MM.1S (cell line): ENCODE results near the gene PKP4.

Experiments used
- DNase-seq: peaks from one replicate; pipeline ENCODE4 v3.0.0-alpha.2; 2015
- H2AFZ ChIP-seq: fragments of 300-600 bp; sonication (generic); 2 replicates; pipeline ENCODE4 v1.6.0; 2016; ENCODE audit warnings: antibody characterized with exemption, low read length
- H3F3A ChIP-seq: fragments of 300-600 bp; sonication (generic); 2 replicates; pipeline ENCODE4 v1.6.1; 2016; ENCODE audit warnings: mild to moderate bottlenecking, antibody characterized with exemption, low read length, moderate library complexity, mixed read lengths; ENCODE audit not compliant: insufficient read depth
- H3K27ac ChIP-seq: fragments of 300-600 bp; sonication (generic); 2 replicates; pipeline ENCODE4 v1.5.1; 2016; ENCODE audit warnings: mild to moderate bottlenecking, low read length
- H3K27me3 ChIP-seq: fragments of 300-600 bp; sonication (generic); replicated peaks from 2 replicates; pipeline ENCODE4 v1.6.0; 2016; ENCODE audit warnings: low read length; ENCODE audit not compliant: insufficient read depth
- H3K36me3 ChIP-seq: fragments of 300-600 bp; sonication (generic); replicated peaks from 2 replicates; pipeline ENCODE4 v1.6.1; 2016; ENCODE audit warnings: mild to moderate bottlenecking, low read length, mixed read lengths; ENCODE audit not compliant: insufficient read depth
- H3K4me1 ChIP-seq: fragments of 300-600 bp; sonication (generic); 2 replicates; pipeline ENCODE4 v1.6.1; 2016; ENCODE audit warnings: low read length, mixed read lengths
- H3K4me2 ChIP-seq: fragments of 300-600 bp; sonication (generic); 2 replicates; pipeline ENCODE4 v1.6.0; 2016; ENCODE audit warnings: low read depth, low read length
- H3K4me3 ChIP-seq: fragments of 300-600 bp; sonication (generic); 2 replicates; pipeline ENCODE4 v1.5.1; 2016; ENCODE audit warnings: low read length, mixed read lengths
- H3K79me2 ChIP-seq: fragments of 300-600 bp; sonication (generic); 2 replicates; pipeline ENCODE4 v1.6.1; 2016; ENCODE audit warnings: mixed run types, low read length, mixed read lengths
- H3K9ac ChIP-seq: fragments of 300-600 bp; sonication (generic); 2 replicates; pipeline ENCODE4 v1.6.1; 2016; ENCODE audit warnings: low read length, mixed read lengths
- H3K9me2 ChIP-seq: fragments of 300-600 bp; sonication (generic); replicated peaks from 2 replicates; pipeline ENCODE4 v1.6.1; 2016; ENCODE audit warnings: mild to moderate bottlenecking, low read length, mixed read lengths; ENCODE audit not compliant: insufficient read depth
- H3K9me3 ChIP-seq: fragments of 300-600 bp; sonication (generic); replicated peaks from 2 replicates; pipeline ENCODE4 v1.6.1; 2016; ENCODE audit warnings: mild to moderate bottlenecking, low read length, mixed read lengths; ENCODE audit not compliant: insufficient read depth
- H4K20me1 ChIP-seq: fragments of 300-600 bp; sonication (generic); 2 replicates; pipeline ENCODE4 v1.6.1; 2016; ENCODE audit warnings: mild to moderate bottlenecking, low read length, moderate library complexity, mixed read lengths; ENCODE audit not compliant: insufficient read depth
- EZH2 ChIP-seq: fragments of 300-600 bp; sonication (generic); optimal IDR thresholded peaks from 2 replicates; pipeline ENCODE3; 2017; ENCODE audit warnings: low read depth, mild to moderate bottlenecking, antibody characterized with exemption, low read length, mixed read lengths
- EZH2phosphoT487 ChIP-seq: fragments of 300-600 bp; sonication (generic); IDR thresholded peaks from 2 replicates; pipeline ENCODE4 v1.6.1; 2018; ENCODE audit warnings: antibody characterized with exemption, low read length
- TF ChIP-seq, protein P1 (sequence below): fragments of 300-600 bp; sonication (generic); IDR thresholded peaks from 2 replicates; pipeline ENCODE4 v1.5.1; 2016; ENCODE audit warnings: antibody characterized with exemption, low read length, mixed read lengths

PKP4 gene

GRCh38 chr2:158478816-158479215 is 22.1 kb downstream of the PKP4 start:
- DNase-seq = no peak
- Histone ChIP-seq H3K9ac (no peak overlapping the region), H3K4me1 (peaks cover 15% of the 10 kb centered on the region), H2AFZ (no peak overlapping the region), H3K27ac (no peak overlapping the region), H3K9me3 (no peaks in the 10 kb centered on the region), H3K4me3 (no peak overlapping the region), H3K9me2 (no peaks in the 10 kb centered on the region), H3K27me3 (no peaks in the 10 kb centered on the region), H3K79me2 (peaks cover 18% of the 10 kb centered on the region), H3K36me3 (no peaks in the 10 kb centered on the region; the same call in 1 of the 2 replicates), H3F3A (no peaks in the 10 kb centered on the region), H4K20me1 (no peaks in the 10 kb centered on the region), H3K4me2 (no peak overlapping the region)
- TF ChIP-seq EZH2phosphoT487 = no peak
- TF ChIP-seq, protein P1, sequence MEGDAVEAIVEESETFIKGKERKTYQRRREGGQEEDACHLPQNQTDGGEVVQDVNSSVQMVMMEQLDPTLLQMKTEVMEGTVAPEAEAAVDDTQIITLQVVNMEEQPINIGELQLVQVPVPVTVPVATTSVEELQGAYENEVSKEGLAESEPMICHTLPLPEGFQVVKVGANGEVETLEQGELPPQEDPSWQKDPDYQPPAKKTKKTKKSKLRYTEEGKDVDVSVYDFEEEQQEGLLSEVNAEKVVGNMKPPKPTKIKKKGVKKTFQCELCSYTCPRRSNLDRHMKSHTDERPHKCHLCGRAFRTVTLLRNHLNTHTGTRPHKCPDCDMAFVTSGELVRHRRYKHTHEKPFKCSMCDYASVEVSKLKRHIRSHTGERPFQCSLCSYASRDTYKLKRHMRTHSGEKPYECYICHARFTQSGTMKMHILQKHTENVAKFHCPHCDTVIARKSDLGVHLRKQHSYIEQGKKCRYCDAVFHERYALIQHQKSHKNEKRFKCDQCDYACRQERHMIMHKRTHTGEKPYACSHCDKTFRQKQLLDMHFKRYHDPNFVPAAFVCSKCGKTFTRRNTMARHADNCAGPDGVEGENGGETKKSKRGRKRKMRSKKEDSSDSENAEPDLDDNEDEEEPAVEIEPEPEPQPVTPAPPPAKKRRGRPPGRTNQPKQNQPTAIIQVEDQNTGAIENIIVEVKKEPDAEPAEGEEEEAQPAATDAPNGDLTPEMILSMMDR = no peak

DNA sequence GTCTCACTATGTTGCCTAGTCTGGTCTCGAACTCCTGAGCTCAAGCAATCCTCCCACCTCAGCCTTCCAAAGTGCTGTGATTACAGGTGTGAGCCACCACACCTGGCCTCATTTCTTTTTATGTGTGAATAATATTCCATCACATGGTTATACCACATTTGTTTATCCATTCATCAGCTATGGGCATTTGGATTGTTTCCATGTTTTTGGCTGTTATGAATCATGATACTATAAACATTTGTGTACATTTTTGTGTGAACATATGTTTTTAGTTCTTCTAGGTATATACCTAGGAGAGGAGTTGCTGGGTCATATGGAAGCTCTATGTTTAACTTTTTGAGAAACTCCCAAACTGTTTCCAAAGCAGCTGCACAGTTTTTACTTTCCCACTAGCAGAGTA is 24.4 kb downstream of the PKP4 start:
- DNase-seq = no peak
- H3K9me2 ChIP-seq = no peaks in the 10 kb centered on the region
- TF ChIP-seq EZH2 (no peak), EZH2phosphoT487 (no peak)
- TF ChIP-seq, protein P1 = no peak

DNA sequence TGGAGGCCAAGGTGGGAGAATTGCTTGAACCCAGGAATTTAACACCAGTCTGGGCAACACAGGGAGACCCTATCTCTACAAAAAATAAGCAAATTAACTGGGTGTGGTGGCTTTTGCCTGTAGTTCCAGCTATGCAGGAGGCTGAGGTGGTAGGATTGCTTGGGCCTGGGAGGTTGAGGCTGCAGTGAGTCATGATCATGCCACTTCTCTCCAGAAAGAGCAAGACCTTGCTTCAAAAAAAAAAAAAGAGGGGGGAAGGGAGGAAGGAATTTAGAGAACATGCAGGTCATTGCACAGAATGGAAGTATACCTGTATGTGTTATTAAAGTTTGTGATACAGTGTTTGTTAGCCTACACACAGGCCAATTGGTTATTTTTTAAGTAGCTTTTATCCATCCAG is 25.8 kb downstream of the PKP4 start:
- no peaks in the 10 kb centered on the region for H3F3A ChIP-seq
- peaks cover 49% of the 10 kb centered on the region for H3K79me2 ChIP-seq
- H2AFZ ChIP-seq = no peak overlapping the region
- no peak for DNase-seq
- H3K9me2 ChIP-seq = no peaks in the 10 kb centered on the region
- H3K4me3 ChIP-seq = no peak overlapping the region
- no peak overlapping the region for H3K4me2 ChIP-seq
- H3K9ac ChIP-seq = no peak overlapping the region
- H3K9me3 ChIP-seq = no peaks in the 10 kb centered on the region
- no peaks in the 10 kb centered on the region for H4K20me1 ChIP-seq
- no peaks in the 10 kb centered on the region for H3K36me3 ChIP-seq
- H3K27me3 ChIP-seq = no peaks in the 10 kb centered on the region
- H3K4me1 ChIP-seq = peaks cover 7% of the 10 kb centered on the region
- no peak overlapping the region for H3K27ac ChIP-seq
- TF ChIP-seq EZH2phosphoT487 (no peak), EZH2 (no peak)
- TF ChIP-seq, protein P1 = no peak

More for the DNA sequence above, 24.4 kb downstream of the PKP4 start:
- Histone ChIP-seq H3K27ac (no peak overlapping the region), H3K36me3 (no peaks in the 10 kb centered on the region; the same call in 1 of the 2 replicates), H2AFZ (no peak overlapping the region), H3K9me3 (no peaks in the 10 kb centered on the region), H4K20me1 (no peaks in the 10 kb centered on the region), H3K27me3 (no peaks in the 10 kb centered on the region), H3K79me2 (peaks cover 34% of the 10 kb centered on the region), H3F3A (no peaks in the 10 kb centered on the region), H3K9ac (no peak overlapping the region), H3K4me1 (peaks cover 15% of the 10 kb centered on the region), H3K4me2 (no peak overlapping the region), H3K4me3 (no peak overlapping the region)
